Superior temporal gyrus (tissue), 1 donor: ENCODE data around the gene ATP13A2.

Experiments
- DNase-seq: peaks from one replicate; pipeline ENCODE4 v3.0.0-alpha.2; 2016; ENCODE audit errors: extremely low spot score

Gene ATP13A2

GRCh38 chr1:17004466-17005364, 7.0 kb downstream of the ATP13A2 start:
- no peak for DNase-seq

GRCh38 chr1:17002524-17002902, 9.2 kb downstream of the ATP13A2 start:
- no peak for DNase-seq

GRCh38 chr1:17001760-17002523, 9.8 kb downstream of the ATP13A2 start:
- DNase-seq: no peak

DNA sequence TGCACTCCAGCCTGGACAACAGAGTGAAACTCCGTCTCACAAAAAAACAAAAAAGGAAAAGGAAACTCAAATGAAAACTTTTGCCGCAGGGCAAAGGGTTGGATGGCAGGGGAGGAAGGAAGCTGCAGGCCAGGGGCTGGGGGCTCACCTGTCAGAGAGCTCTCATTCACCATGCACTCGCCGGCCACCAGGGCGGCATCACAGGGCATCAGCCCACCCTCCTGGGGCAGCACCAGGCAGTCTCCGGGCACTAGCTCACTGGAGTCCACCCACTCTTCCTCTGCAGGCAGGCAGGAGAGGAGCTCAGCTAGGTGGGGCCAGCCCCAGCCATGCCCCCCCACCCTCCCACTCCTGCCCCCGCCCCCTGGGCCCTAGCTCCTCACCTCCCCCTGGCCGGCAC, 11.9 kb downstream of the ATP13A2 start:
- DNase-seq: no peak

- DNase-seq: no peak
Measured at GRCh38 chr1:16998589-16998988, 13.1 kb downstream of the ATP13A2 start.

- DNase-seq: no peak
Measured at GRCh38 chr1:16996845-16997244, 14.9 kb downstream of the ATP13A2 start.

GRCh38 chr1:16993521-16994038, 18.1 kb downstream of the ATP13A2 start:
- no peak for DNase-seq

DNA sequence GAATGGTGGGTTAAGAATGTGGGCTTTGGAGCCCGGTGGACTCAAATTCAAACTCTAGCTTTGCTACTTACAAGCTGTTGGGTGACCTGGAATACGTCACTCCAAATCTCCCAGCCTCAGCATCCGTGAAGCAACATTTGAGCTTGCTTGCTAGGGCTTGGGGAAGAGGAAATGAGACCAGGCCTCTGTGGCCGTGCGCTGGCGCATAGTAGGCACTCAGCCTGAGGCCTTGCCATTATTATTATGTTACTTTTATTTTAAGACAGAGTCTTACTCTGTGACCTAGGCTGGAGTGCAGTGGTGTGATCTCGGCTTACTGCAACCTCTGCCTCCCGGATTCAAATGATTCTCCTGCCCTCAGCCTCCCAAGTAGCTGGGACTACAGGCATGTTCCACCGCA, 19.1 kb downstream of the ATP13A2 start:
- DNase-seq: no peak

DNA sequence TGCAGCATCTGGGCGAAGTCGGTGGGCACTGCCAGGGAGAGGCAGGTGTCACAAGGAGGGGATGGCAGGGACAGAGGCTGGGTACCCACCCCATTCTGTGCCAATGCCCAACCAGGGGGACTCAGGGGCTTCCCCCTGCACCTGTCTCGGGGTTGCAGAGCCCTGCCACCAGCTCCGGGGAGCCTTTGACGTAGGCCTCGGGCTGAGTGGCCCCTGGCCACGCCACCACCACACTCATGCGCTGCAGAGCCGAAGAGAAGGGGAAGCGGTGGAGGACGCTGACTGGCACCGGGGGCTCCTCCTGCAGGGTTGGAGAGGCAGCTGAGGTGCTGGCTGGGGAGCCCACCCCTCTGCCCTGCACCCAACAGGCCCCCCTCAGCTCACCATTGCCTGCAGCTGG, 19.6 kb downstream of the ATP13A2 start:
- DNase-seq: no peak

DNA sequence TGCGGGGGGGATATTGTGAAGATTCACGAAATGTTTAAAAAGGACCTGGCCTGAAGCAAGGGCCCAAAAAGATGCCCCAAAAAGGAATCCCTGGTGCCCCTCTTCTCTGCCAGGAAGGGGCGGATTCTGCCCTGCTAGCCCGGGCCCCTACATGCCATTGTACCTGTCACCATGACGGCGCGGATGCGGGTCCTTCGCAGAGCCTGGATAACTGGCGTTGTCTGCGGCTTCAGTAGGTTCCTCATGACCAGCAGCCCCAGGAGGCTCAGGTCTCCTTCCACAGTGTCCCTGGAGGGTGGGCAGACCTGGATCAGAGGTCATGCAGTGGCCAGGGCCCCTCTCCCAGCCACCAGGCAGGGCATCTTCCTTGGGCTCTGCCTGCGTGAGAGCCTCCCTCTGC, 20.2 kb downstream of the ATP13A2 start:
- DNase-seq: no peak

- no peak for DNase-seq
Measured at GRCh38 chr1:16989676-16990391, 21.9 kb downstream of the ATP13A2 start.

- DNase-seq: no peak
Measured at GRCh38 chr1:16988210-16988609, 23.5 kb downstream of the ATP13A2 start.

DNA sequence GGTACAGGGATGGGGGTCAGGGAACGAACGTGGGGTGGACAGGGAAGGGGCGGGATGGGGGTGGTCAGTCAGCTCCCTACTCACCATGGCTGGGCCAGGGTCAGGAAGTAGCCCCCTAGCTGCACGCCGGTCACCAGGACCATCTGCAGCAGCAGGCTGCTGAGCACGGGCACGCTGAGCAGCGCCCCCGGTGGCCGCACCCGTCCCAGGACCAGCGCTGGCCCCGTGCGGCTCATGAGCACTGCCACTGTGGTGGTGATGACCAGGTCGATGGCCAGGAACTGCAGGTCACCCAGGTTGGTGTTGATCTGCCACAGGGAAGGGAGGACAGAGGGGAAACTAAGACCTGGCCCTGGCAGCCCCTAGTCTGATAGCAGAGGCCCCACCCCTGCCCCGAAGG, 24.8 kb downstream of the ATP13A2 start:
- no peak for DNase-seq

DNA sequence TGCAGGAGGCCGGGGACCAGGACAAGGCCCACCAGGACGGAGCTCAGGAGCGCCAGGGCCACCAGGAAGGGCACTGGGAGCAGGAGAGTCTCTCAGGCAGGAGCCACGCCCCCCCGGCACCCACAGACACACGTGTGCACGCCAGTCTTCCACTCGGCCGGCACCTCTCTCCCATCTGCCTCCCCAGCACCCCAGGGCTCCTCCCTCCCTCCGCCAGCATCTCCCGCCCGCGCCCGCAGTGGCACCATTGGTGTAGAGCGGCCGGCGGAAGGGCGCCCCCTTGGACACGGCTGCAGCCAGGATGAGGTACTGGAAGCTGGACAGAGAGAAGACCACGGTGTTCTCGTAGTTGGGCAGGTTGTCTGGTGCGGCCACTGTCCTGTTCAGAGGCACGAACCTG, 25.2 kb downstream of the ATP13A2 start:
- no peak for DNase-seq

GRCh38 chr1:16986113-16986512, 25.6 kb downstream of the ATP13A2 start:
- DNase-seq: no peak

DNA sequence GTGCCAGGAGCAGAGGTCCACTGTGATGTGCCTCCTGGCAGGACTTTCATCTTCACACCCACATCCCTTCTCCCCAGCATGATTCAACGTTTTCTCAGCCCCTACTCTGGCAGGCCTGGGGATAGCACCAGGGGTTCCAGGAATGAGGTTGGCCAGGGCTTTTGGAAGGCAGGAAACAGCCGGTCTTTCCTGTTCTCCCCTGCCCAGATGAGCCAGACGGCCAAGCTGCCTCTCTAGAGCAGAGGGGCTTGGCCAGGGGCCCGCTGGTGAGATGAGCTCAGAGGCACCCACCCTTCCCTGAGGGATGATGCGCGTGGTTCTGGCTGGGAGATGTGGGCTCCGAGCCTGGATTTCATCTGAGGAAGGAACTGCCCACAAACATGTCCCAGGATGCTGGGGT, 27.0 kb downstream of the ATP13A2 start:
- DNase-seq: no peak

GRCh38 chr1:16983649-16984048, 28.1 kb downstream of the ATP13A2 start:
- no peak for DNase-seq

DNA sequence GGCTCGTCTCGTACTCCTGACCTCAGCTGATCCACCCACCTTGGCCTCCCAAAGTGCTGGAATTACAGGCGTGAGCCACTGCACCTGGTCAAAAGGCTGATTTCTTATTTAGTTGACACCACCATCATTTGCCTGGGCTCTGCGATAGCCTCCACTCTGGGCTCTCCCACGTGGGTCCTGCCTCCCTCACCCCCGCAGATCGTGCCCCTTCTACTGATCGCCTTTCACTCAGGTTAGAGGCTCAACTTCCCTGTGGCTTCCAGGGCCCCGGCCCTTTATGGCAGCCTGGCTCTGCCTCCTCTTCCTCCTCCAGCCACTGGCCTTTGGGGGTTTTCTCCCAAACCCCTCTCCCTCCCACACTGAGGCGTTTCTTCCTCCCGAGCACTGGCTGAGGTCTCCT, 28.8 kb downstream of the ATP13A2 start:
- no peak for DNase-seq

DNA sequence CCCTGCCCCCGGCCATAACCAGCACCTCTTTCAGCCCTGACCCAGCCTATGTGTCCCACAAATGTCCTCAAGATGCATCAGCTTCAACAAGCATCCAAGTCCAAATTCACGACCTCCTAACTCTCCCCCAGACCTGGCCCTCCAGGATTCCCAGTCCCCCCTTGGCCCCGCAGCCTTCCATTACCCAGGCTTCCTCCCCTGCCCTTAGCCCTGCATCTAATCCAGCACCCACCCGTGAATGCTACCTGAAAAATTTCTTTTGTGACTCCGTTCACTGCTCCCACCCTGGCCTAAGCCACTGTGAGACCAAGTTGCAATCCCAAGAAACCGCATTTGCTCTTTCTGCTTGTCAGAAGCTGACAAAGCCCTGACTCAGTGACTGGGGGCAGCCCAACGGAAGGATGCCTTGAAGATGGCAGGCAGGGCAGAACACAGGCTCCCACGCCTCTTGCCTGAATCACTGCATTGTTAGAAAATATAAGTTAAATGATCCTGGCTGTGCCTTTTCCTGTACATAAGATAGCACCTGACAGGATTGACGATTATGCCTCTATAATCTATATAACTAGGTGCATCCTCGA, 30.4 kb downstream of the ATP13A2 start:
- DNase-seq: no peak

DNA sequence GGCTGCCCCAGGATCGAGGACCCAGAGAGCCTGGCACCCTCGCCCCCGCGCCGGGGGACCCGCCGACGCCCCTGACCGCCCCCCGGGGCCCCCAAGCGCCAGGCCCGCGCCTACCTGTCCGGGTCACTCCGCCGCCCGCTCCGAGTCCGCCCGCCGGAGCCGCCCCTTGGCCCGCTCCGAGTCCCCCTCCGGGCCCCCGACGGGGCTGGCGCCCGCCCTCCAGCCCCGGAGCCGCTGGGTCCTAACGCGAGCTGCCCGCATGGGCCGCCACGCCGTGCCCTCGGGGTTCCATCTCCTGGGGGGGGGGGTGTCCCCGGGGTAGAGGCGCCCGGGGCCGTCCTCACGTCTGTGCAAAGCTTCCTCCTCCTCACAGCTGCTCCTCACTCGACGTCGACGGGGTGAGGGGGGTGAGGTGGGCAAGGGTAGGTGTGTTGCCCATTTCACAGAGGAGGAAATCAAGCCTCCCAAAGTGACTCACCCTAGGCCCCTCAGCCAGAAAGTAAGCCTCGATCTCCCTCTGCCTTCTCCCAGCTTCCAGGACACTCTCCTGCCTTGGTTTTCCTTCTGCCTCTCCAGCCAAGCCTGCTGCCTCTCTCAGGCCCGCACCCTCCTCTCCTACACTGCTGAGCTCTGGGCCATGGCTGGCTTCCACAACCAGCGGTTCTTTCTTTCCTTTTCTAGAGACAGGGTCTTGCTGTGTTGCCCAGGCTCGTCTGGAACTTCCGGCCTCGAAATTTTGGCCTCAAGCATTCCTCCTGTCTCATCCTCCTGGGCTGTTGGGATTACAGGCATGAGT, 31.1 kb downstream of the ATP13A2 start, which contains the start of gene MFAP2:
Gene MFAP2 (minus strand): TSS at position 148 of the 796 bp plus-strand sequence. CDS start 2,347 bp downstream, outside the sequence.
- no peak for DNase-seq
